GM10266 (cell line): ENCODE measurements around the gene CNIH3.

ENCODE experiments used
- DNase-seq: peaks from one replicate; pipeline ENCODE4 v3.0.0; 2012; ENCODE audit errors: extremely low spot score
- CTCF ChIP-seq: IDR thresholded peaks from 2 replicates; pipeline ENCODE4 v1.5.1; 2012; ENCODE audit warnings: mild to moderate bottlenecking, low read depth; ENCODE audit not compliant: control insufficient read depth, insufficient read depth; ENCODE audit errors: missing control alignments

Gene CNIH3

GRCh38 chr1:224726441-224727182 is 110.5 kb downstream of the CNIH3 start:
- TF ChIP-seq CTCF = no peak
- no peak for DNase-seq

GRCh38 chr1:224727351-224728289 is 111.5 kb downstream of the CNIH3 start:
- no peak for TF ChIP-seq CTCF
- no peak for DNase-seq

- no peak for TF ChIP-seq CTCF
- DNase-seq = no peak
These were observed 114.4 kb downstream of the CNIH3 start for GRCh38 chr1:224730540-224730939.

GRCh38 chr1:224730965-224731364 is 114.8 kb downstream of the CNIH3 start:
- no peak for TF ChIP-seq CTCF
- no peak for DNase-seq

GRCh38 chr1:224731633-224732032 is 115.5 kb downstream of the CNIH3 start:
- DNase-seq = no peak
- no peak for TF ChIP-seq CTCF

GRCh38 chr1:224732377-224733026 is 116.4 kb downstream of the CNIH3 start:
- TF ChIP-seq CTCF = no peak
- no peak for DNase-seq
